ENCODE results near the gene ABCA1.

The ABCA1 gene

GRCh38 chr9:104844710-104845109 lies 83.2 kb downstream of the ABCA1 start:
- DNase-seq (ENCODE audit: low read depth in 2 of 2), result no peak

GRCh38 chr9:104843644-104844240 lies 84.2 kb downstream of the ABCA1 start:
- DNase-seq (ENCODE audit: low read depth in 2 of 2), result no peak

- no peak for DNase-seq (ENCODE audit: low read depth in 2 of 2)
Observed at GRCh38 chr9:104842698-104843097, 85.3 kb downstream of the ABCA1 start.

- no peak for DNase-seq (ENCODE audit: low read depth in 2 of 2)
Observed at GRCh38 chr9:104841601-104842141, 86.3 kb downstream of the ABCA1 start.

- no peak for DNase-seq (ENCODE audit: low read depth in 2 of 2)
Observed at GRCh38 chr9:104838958-104839357, 89.0 kb downstream of the ABCA1 start.

- no peak for DNase-seq (ENCODE audit: low read depth in 2 of 2)
Observed at GRCh38 chr9:104836767-104837166, 91.2 kb downstream of the ABCA1 start.

- DNase-seq (ENCODE audit: low read depth in 2 of 2), result no peak
Observed at GRCh38 chr9:104836235-104836634, 91.7 kb downstream of the ABCA1 start.

- no peak for DNase-seq (ENCODE audit: low read depth in 2 of 2)
Observed at GRCh38 chr9:104835161-104835560, 92.8 kb downstream of the ABCA1 start.

GRCh38 chr9:104833696-104834095 lies 94.3 kb downstream of the ABCA1 start:
- DNase-seq (ENCODE audit: low read depth in 2 of 2), result no peak

- no peak for DNase-seq (ENCODE audit: low read depth in 2 of 2)
Observed at GRCh38 chr9:104831681-104832080, 96.3 kb downstream of the ABCA1 start.

GRCh38 chr9:104826911-104827310 lies 101.0 kb downstream of the ABCA1 start:
- DNase-seq (ENCODE audit: low read depth in 2 of 2), result no peak

GRCh38 chr9:104826079-104826775 lies 101.7 kb downstream of the ABCA1 start:
- no peak for DNase-seq (ENCODE audit: low read depth in 2 of 2)

- DNase-seq (ENCODE audit: low read depth in 2 of 2), result no peak
Observed at GRCh38 chr9:104820336-104820735, 107.6 kb downstream of the ABCA1 start.

- no peak for DNase-seq (ENCODE audit: low read depth in 2 of 2)
Observed at GRCh38 chr9:104819033-104819432, 108.9 kb downstream of the ABCA1 start.

GRCh38 chr9:104817437-104817836 lies 110.5 kb downstream of the ABCA1 start:
- no peak for DNase-seq (ENCODE audit: low read depth in 2 of 2)

- no peak for DNase-seq (ENCODE audit: low read depth in 2 of 2)
Observed at GRCh38 chr9:104815851-104816565, 111.9 kb downstream of the ABCA1 start.

GRCh38 chr9:104810421-104811339 lies 117.3 kb downstream of the ABCA1 start:
- no peak for DNase-seq (ENCODE audit: low read depth in 2 of 2)

- DNase-seq (ENCODE audit: low read depth in 2 of 2), result no peak
Observed at GRCh38 chr9:104808035-104808614, 119.8 kb downstream of the ABCA1 start.

GRCh38 chr9:104805441-104805840 lies 122.5 kb downstream of the ABCA1 start:
- no peak for DNase-seq (ENCODE audit: low read depth in 2 of 2)

GRCh38 chr9:104802906-104803305 lies 125.0 kb downstream of the ABCA1 start:
- DNase-seq (ENCODE audit: low read depth in 2 of 2), result no peak

GRCh38 chr9:104802110-104802509 lies 125.8 kb downstream of the ABCA1 start:
- DNase-seq (ENCODE audit: low read depth in 2 of 2), result no peak
